Stimulated activated CD4-positive, alpha-beta T cell treated with anti-CD3 and anti-CD28 coated beads, TNF-alpha, amount 100 ng/mL, for 24 hours (primary cell): Measurements from ENCODE around the gene NOM1.
"Not testable (repeated sequence)": the region's sequence is repeated elsewhere in the genome, so short reads cannot be mapped to it uniquely, and the experiment has no call there.

ENCODE experiments used
- DNase-seq, 3 experiments: peaks; one replicate each; pipeline ENCODE4 v3.0.0-alpha.2; 2020; ENCODE audit warnings: low read depth in 3 of 3

NOM1 gene

GRCh38 chr7:156949541-156950380 lies at the start of gene NOM1:
NOM1 (plus strand) TSS chr7:156949712; CDS start chr7:156949738, 26 bp downstream.
- DNase-seq, result peak; percentile 86 to 88 (median 86)

GRCh38 chr7:156900093-156900492 lies 49.4 kb upstream of the NOM1 start:
- not testable (repeated sequence) for DNase-seq

GRCh38 chr7:156903232-156903909 lies 46.1 kb upstream of the NOM1 start:
- DNase-seq, result no peak

GRCh38 chr7:156906200-156906649 lies 43.3 kb upstream of the NOM1 start:
- no peak for DNase-seq

- no peak for DNase-seq
Observed at GRCh38 chr7:156907656-156908055, 41.9 kb upstream of the NOM1 start.

- not testable (repeated sequence) for DNase-seq
Observed at GRCh38 chr7:156909574-156910252, 39.8 kb upstream of the NOM1 start.

GRCh38 chr7:156918635-156919034 lies 30.9 kb upstream of the NOM1 start:
- DNase-seq, result no peak

GRCh38 chr7:156919132-156919713 lies 30.3 kb upstream of the NOM1 start:
- no peak for DNase-seq

GRCh38 chr7:156920076-156920475 lies 29.4 kb upstream of the NOM1 start:
- no peak for DNase-seq

- DNase-seq, result not testable (repeated sequence)
Observed at GRCh38 chr7:156920487-156921373, 28.8 kb upstream of the NOM1 start.

GRCh38 chr7:156922304-156922703 lies 27.2 kb upstream of the NOM1 start:
- not testable (repeated sequence) for DNase-seq

- not testable (repeated sequence) for DNase-seq
Observed at GRCh38 chr7:156925821-156926220, 23.7 kb upstream of the NOM1 start.

GRCh38 chr7:156927571-156928405 lies 21.7 kb upstream of the NOM1 start:
- DNase-seq, result no peak

- no peak for DNase-seq
Observed at GRCh38 chr7:156928406-156928747, 21.1 kb upstream of the NOM1 start.

GRCh38 chr7:156929789-156930539 lies 19.5 kb upstream of the NOM1 start:
- no peak for DNase-seq

- DNase-seq, result no peak
Observed at GRCh38 chr7:156932006-156932405, 17.5 kb upstream of the NOM1 start.

GRCh38 chr7:156935250-156935649 lies 14.3 kb upstream of the NOM1 start:
- no peak for DNase-seq

- DNase-seq, result not testable (repeated sequence)
Observed at GRCh38 chr7:156936766-156937165, 12.7 kb upstream of the NOM1 start.

- DNase-seq, result no peak
Observed at GRCh38 chr7:156940421-156941122, 8.9 kb upstream of the NOM1 start.
